HCT116 (cell line): ENCODE data around the gene PDIK1L. TPM values are rescaled to one million over a fixed set of nuclear protein-coding genes. Genes with fewer than 3 reads are reported as not detected.

ENCODE experiments used
- ATAC-seq: fragments of 200-7000 bp; cut with Tn5 transposase; 2 replicates; pipeline ENCODE4 v1.9.1; 2020; ENCODE audit warnings: mild to moderate bottlenecking, moderate library complexity
- BruUV-seq: library from RNA; stranded (reverse); fragments of 400-500 nt; replicated peaks from 2 replicates; lab custom pipeline; 2021; lab: Mats Ljungman, UMichigan
- CTCF ChIA-PET: fragments of 300-600 bp; sonication (Branson Sonifier 250); formaldehyde crosslinking; loops from one replicate; lab custom pipeline; 2021; ENCODE audit warnings: antibody characterized with exemption; lab: Charles Lee
- POLR2A ChIA-PET: fragments of 300-600, 350-600 bp; sonication (Branson Sonifier 250); formaldehyde crosslinking; loops from one replicate; lab custom pipeline; 2021; ENCODE audit warnings: antibody characterized with exemption; lab: Charles Lee
- RAD21 ChIA-PET, 2 experiments: fragments of 300-600 bp; sonication (Branson Sonifier 250); formaldehyde crosslinking; loops; one replicate each; lab custom pipeline; 2023; ENCODE audit warnings: low total read pairs in 2 of 2; ENCODE audit not compliant: uncharacterized antibody in 2 of 2, unreplicated experiment in 2 of 2, low non-redundant PET in 1 of 2; lab: Charles Lee
- DNase-seq: peaks from one replicate; pipeline ENCODE4 v3.0.0-alpha.2; 2010; ENCODE audit warnings: low read depth, low spot score
- H2AFZ ChIP-seq: fragments of 200-600 bp; shearing (Covaris generic), sonication (generic); 2 replicates; pipeline ENCODE4 v1.6.1; 2017; ENCODE audit warnings: low read depth, mixed run types, mixed read lengths, antibody characterized with exemption, low read length; ENCODE audit not compliant: poor library complexity, severe bottlenecking
- H3K27ac ChIP-seq: 2 replicates; pipeline ENCODE4 v1.5.1; 2012; ENCODE audit warnings: low read depth, low read length
- H3K27me3 ChIP-seq: fragments of 200-600 bp; sonication (generic); 2 replicates; pipeline ENCODE4 v1.6.1; 2016; ENCODE audit warnings: mixed run types, low read length, mixed read lengths; ENCODE audit not compliant: insufficient read depth
- H3K36me3 ChIP-seq, 2 experiments: fragments of 200-500 bp in 1 of 2; fragments of 200-600 bp in 1 of 2; sonication (Bioruptor generic) in 1 of 2; sonication (generic) in 1 of 2; 2 replicates each; pipeline versions ENCODE4 v1.5.1 to v1.6.1; 2014 to 2016; ENCODE audit warnings: low read length in 2 of 2, inconsistent platforms in 1 of 2, mixed read lengths in 1 of 2, mixed run types in 1 of 2; ENCODE audit not compliant: insufficient read depth in 2 of 2, control insufficient read depth in 1 of 2
- H3K4me1 ChIP-seq, 2 experiments: fragments of 200-600 bp in 1 of 2; sonication (generic) in 1 of 2; 2 replicates each; pipeline versions ENCODE4 v1.5.1 to v1.6.1; 2012 to 2017; ENCODE audit warnings: low read length in 2 of 2, inconsistent platforms in 1 of 2, mild to moderate bottlenecking in 1 of 2, mixed read lengths in 1 of 2, mixed run types in 1 of 2, moderate library complexity in 1 of 2; ENCODE audit not compliant: insufficient read depth in 2 of 2, control insufficient read depth in 1 of 2
- H3K4me2 ChIP-seq: fragments of 200-600 bp; sonication (generic); 2 replicates; pipeline ENCODE4 v1.6.1; 2017; ENCODE audit warnings: mixed run types, low read length, mixed read lengths
- H3K4me3 ChIP-seq, 2 experiments: fragments of 200-600 bp in 1 of 2; sonication (generic) in 1 of 2; replicated peaks in 1 of 2; 2 replicates each; pipeline ENCODE4 v1.5.1; 2011 to 2016; ENCODE audit warnings: low read length in 2 of 2, control low read depth in 1 of 2, low read depth in 1 of 2, mild to moderate bottlenecking in 1 of 2, mixed read lengths in 1 of 2, mixed run types in 1 of 2
- H3K79me2 ChIP-seq: fragments of 200-600 bp; sonication (generic); 2 replicates; pipeline ENCODE4 v1.6.1; 2017; ENCODE audit warnings: mild to moderate bottlenecking, mixed run types, low read length, moderate library complexity, mixed read lengths; ENCODE audit not compliant: insufficient read depth
- H3K9ac ChIP-seq: fragments of 200-600 bp; sonication (generic); 2 replicates; pipeline ENCODE4 v1.6.1; 2016; ENCODE audit warnings: low read length, mixed read lengths
- H3K9me2 ChIP-seq: fragments of 200-600 bp; sonication (generic), shearing (Covaris generic); 2 replicates; pipeline ENCODE4 v1.6.1; 2017; ENCODE audit warnings: mixed run types, mild to moderate bottlenecking, moderate library complexity; ENCODE audit not compliant: insufficient read depth
- H3K9me3 ChIP-seq, 2 experiments: fragments of 200-500 bp in 1 of 2; fragments of 200-600 bp in 1 of 2; sonication (Bioruptor generic) in 1 of 2; sonication (generic) in 1 of 2; 2 replicates each; pipeline ENCODE4 v1.6.1; 2014 to 2017; ENCODE audit warnings: low read length in 2 of 2, mixed read lengths in 2 of 2, inconsistent platforms in 1 of 2, low read depth in 1 of 2, mild to moderate bottlenecking in 1 of 2, mixed run types in 1 of 2, moderate library complexity in 1 of 2; ENCODE audit not compliant: control insufficient read depth in 1 of 2, insufficient read depth in 1 of 2
- H4K20me1 ChIP-seq: fragments of 200-600 bp; sonication (generic), shearing (Covaris generic); 2 replicates; pipeline ENCODE4 v1.6.1; 2017; ENCODE audit warnings: mixed run types, mild to moderate bottlenecking, moderate library complexity; ENCODE audit not compliant: insufficient read depth
- EGR1 ChIP-seq: IDR thresholded peaks from 2 replicates; pipeline ENCODE4 v1.6.1; 2012; ENCODE audit warnings: low read depth
- TCF7L2 ChIP-seq: IDR thresholded peaks from 2 replicates; pipeline ENCODE4 v1.7.0; 2011; ENCODE audit warnings: borderline replicate concordance, inconsistent platforms; ENCODE audit not compliant: insufficient read depth, insufficient read length; ENCODE audit errors: extremely low read depth
- YY1 ChIP-seq: IDR thresholded peaks from 2 replicates; pipeline ENCODE4 v1.6.1; 2011; ENCODE audit warnings: low read length, low read depth, moderate library complexity, mild to moderate bottlenecking; ENCODE audit not compliant: insufficient replicate concordance; ENCODE audit errors: extremely low read depth
- ZBTB33 ChIP-seq: IDR thresholded peaks from 2 replicates; pipeline ENCODE4 v1.6.1; 2011; ENCODE audit warnings: mild to moderate bottlenecking, low read length, moderate library complexity; ENCODE audit not compliant: insufficient replicate concordance; ENCODE audit errors: extremely low read depth
- ZFX ChIP-seq: fragments of 450-650 bp; IDR thresholded peaks from 2 replicates; pipeline ENCODE4 v1.6.1; 2017
- intact Hi-C: fragments of 100-400 bp; cut with micrococcal nuclease; formaldehyde crosslinking; loops from 2 replicates; pipeline ENCODE4 v1.10.0; 2022
- total RNA-seq: library from RNA; stranded (reverse); gene quantifications from one replicate; pipeline ENCODE4 v1.2.1, GENCODE V29; 2021; ENCODE audit not compliant: unreplicated experiment
- TF ChIP-seq, protein P1 (sequence below): IDR thresholded peaks from 2 replicates; pipeline ENCODE4 v1.6.1; 2012

The PDIK1L gene
- total RNA-seq, 1 experiment from 2014 or later, result 8.8 TPM

DNA sequence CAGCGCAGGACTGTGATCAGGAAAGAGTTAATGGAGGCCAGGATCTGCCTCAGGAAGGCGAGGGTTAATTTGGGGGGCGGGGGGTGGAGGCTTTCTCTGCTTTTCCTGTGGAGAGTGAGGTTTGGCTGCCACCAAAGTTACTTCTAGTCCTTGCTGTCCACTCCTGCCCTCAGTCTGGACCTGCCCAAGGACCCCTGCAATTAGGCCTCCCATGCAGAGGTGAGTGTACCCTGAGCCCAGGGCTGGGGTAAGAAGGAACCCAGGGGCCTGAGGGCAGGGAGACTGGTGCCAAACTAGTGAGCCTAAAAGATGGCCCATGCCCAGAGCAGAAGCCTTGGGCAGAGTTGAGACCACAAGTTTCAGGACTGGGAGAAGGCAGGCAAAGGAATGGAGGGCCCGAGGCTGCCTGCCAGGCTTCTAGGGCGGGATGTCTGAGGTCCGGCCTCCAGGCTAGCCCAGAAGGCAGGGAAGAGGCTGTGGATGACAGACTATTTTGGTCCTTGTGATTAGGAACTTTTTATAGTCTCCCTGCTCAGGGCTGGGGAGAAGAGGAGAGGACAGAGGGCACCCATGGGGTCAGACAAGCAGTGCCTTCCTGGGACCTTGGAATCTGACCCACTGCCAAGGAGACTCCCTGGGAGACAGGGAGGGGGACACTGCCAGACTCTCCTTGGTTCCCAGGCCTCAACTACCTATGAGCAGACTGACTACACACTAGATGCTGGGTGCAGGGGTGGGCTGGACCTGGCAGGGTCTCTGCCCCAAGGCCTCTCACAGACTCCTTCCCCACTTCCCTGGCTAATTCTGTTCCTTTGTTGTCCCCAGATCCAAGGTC, 47.5 kb downstream of the PDIK1L start, which contains the start of gene FAM110D:
TSS of gene FAM110D (plus strand) at position 172 of the 835 bp plus-strand sequence. CDS start 2,213 bp downstream, outside the sequence.
- Histone ChIP-seq H3K4me2 (peak within 1 kb of the TSS; percentile 50), H4K20me1 (no peaks in the 10 kb centered on the region), H2AFZ (no peak within 1 kb of the TSS), H3K9me2 (no peaks in the 10 kb centered on the region), H3K9ac (no peak within 1 kb of the TSS), H3K36me3 (no peaks in the 10 kb centered on the region), H3K27ac (no peak within 1 kb of the TSS; the same call in 1 of the 2 replicates), H3K4me1 (peaks cover 20 to 52% of the 10 kb centered on the region in 2 experiments), H3K27me3 (no peaks in the 10 kb centered on the region), H3K79me2 (no peaks in the 10 kb centered on the region), H3K9me3 (no peaks in the 10 kb centered on the region), H3K4me3 (peak within 1 kb of the TSS; percentile 13 to 33; a peak in 3 of 4 replicates)
- no TSS peak for BruUV-seq
- POLR2A ChIA-PET, result no interaction called here
- TF ChIP-seq ZFX, result peak; percentile 20; the same call in 1 of the 2 replicates
- no peak for TF ChIP-seq YY1
- CTCF ChIA-PET, result interaction anchor here (1.0 to 2.5 kb wide), 2 partner anchors 11 to 14 kb away, joined by 3 to 15 read pairs; partner anchors contain the start of gene ZNF593
- DNase-seq, result no peak
- intact Hi-C loops, result no loop called here
- no peak for ATAC-seq
- RAD21 ChIA-PET, result no interaction called here

- intact Hi-C loops, result no loop called here
- no peak overlapping the region for H2AFZ ChIP-seq
- ATAC-seq (no peak), DNase-seq (no peak)
- no peak overlapping the region for H3K4me3 ChIP-seq
- no peaks in the 10 kb centered on the region for H3K9me2 ChIP-seq
- ChIA-PET CTCF (no interaction called here), POLR2A (no interaction called here), RAD21 (no interaction called here)
- no peak for TF ChIP-seq ZBTB33
- TF ChIP-seq EGR1, result no peak
- TF ChIP-seq TCF7L2, result no peak
- TF ChIP-seq, protein P1, sequence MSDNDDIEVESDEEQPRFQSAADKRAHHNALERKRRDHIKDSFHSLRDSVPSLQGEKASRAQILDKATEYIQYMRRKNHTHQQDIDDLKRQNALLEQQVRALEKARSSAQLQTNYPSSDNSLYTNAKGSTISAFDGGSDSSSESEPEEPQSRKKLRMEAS, result no peak
- H3K9ac ChIP-seq, result no peak overlapping the region
- no peaks in the 10 kb centered on the region for H4K20me1 ChIP-seq
- BruUV-seq, result no TSS peak
- H3K27me3 ChIP-seq, result no peaks in the 10 kb centered on the region
- H3K27ac ChIP-seq, result no peak overlapping the region
- peaks cover 20 to 57% of the 10 kb centered on the region in 2 experiments for H3K4me1 ChIP-seq
- no peaks in the 10 kb centered on the region for H3K9me3 ChIP-seq
- H3K79me2 ChIP-seq, result no peaks in the 10 kb centered on the region
- peak overlapping the region; percentile 50; the same call in 1 of the 2 replicates for H3K4me2 ChIP-seq
- no peaks in the 10 kb centered on the region for H3K36me3 ChIP-seq
These were observed 48.1 kb downstream of the PDIK1L start for GRCh38 chr1:26159743-26160039.
